NCI-H460 (cell line): ENCODE results near the gene LGMN. TPM values are rescaled to one million over a fixed set of nuclear protein-coding genes. Genes with fewer than 3 reads are reported as not detected.

Experiments used
- DNase-seq: peaks from one replicate; pipeline ENCODE4 v3.0.0-alpha.2; 2016; ENCODE audit warnings: low read depth; ENCODE audit errors: extremely low read depth
- total RNA-seq: library from RNA; depleted of rRNA; stranded (reverse); fragments of >200 nt; shearing (Covaris generic); gene quantifications from 2 replicates; pipeline ENCODE4 v1.2.3, GENCODE V29; 2014

LGMN gene
- total RNA-seq, 1 experiment from 2014 or later = 54.1 TPM

GRCh38 chr14:92702441-92702918 is 45.9 kb downstream of the LGMN start:
- DNase-seq = no peak

- DNase-seq = no peak
Observed at GRCh38 chr14:92701826-92702225, 46.6 kb downstream of the LGMN start.

DNA sequence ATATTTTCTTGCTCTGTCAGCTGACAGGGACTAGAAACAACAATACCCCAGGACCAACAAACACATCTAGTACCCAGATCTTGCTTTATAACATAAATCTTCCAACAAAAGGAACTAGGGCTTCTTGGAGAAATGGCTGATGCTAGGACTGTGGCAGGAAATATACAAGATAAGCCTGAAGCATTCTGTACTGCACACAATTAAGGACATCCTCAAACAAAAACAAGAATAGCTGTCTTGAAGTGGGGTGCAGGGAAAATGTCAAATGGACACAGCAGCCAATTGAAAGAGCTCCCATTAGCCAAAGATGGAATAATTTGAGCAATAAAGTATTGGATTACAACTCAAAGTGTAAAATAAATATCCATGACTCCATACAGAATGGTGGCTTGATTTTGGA is 50.0 kb downstream of the LGMN start:
- no peak for DNase-seq

DNA sequence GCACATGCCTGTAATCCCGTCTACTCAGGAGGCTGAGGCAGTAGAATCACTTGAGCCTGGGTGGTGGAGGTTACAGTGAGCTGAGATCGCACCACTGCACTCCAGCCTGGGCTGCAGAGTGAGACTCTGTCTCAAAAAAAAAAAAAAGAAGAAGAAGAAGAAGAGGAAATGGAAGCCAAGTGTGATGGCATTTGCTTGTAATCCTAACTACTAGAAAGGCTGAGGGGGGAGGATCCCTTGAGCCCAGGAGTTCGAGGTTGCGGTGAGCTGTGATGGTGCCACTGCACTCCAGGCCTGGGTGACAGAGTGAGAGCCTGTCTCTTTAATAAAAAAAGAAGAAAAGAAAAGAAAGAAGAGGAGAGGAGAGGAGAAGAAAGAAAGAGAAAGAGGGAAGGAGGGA is 52.1 kb downstream of the LGMN start:
- no peak for DNase-seq

DNA sequence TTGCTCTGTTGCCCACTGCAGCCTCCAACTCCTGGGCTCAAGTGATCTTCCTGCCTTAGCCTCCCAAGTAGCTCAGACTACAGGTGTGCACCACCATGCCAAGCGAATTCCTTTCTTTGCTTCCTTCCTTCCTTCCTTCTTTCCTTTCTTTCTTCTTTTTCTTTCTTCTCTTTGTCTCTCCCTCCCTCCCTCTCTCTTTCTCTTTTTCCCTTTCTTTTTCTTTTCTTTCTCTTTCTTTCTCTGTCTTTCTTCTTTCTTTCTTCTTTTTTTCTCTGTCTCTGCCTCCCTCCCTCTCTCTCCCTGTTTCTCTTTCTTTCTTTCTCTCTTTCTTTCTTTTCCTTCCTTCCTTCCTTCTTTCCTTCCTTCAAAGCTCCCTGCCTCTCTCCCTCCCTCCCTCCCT is 52.9 kb downstream of the LGMN start:
- no peak for DNase-seq

DNA sequence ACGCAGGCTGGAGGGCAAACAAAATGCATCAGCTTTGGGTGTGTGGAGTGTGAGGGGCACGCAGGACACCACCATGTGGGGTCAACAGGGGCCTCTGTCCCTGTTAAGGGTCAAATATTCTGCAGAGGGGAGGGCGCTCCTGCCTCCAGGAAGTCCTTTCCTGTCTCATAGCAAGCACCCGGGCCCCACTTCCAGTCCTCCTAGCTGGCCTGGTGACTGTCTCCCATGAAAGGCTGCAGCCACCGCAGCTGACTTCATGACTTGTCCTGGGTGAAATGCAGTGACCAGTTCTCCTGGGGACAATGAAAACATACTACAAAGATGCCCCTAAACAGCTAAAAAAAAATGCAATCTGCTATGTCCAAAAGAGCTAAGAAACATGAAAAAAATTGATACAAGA is 53.6 kb downstream of the LGMN start:
- DNase-seq = no peak

- DNase-seq = peak; percentile 45
Observed at GRCh38 chr14:92693998-92694795, 54.2 kb downstream of the LGMN start.

GRCh38 chr14:92692822-92693226 is 55.6 kb downstream of the LGMN start:
- DNase-seq = no peak

DNA sequence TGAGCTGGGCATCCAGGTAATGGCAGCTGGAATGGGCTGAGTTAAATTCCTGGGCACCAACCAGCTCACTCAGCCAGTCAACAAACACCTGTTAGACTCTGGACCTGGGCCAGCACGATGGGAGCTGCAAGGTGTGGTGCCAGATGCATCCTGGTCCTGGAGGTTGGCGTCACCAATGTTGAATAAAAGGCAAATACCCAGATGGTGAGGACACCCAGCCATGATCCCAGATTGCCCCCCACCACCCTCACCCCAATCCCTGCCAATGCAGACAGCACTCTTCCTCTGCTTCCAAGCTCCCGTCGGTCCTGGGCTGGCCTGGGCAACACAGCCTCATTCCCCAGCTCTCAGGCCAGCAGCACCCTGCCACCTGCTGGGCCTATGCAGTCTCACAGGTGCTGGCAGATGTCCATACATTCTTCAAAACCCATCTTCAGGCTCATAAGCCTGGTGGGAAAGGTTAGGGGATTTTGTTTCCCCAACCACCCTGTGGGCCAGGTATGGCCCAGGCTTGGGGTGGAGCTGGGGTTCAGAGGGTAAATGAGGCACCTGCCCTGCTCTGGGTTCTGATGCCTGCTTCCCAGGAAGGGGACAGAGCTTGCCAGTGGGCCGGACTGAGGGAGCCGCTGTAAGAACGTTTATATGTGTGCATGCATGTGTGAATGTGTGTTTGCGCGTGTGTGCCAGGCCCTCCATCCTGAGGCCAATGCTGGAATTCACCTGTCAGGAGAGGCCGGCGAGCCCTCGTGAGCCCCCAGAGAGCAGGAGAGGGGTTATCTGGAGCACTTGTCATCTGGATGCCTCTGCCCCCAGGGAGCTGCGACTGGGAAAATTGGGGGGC is 58.0 kb downstream of the LGMN start:
- DNase-seq = peak; percentile 56

DNA sequence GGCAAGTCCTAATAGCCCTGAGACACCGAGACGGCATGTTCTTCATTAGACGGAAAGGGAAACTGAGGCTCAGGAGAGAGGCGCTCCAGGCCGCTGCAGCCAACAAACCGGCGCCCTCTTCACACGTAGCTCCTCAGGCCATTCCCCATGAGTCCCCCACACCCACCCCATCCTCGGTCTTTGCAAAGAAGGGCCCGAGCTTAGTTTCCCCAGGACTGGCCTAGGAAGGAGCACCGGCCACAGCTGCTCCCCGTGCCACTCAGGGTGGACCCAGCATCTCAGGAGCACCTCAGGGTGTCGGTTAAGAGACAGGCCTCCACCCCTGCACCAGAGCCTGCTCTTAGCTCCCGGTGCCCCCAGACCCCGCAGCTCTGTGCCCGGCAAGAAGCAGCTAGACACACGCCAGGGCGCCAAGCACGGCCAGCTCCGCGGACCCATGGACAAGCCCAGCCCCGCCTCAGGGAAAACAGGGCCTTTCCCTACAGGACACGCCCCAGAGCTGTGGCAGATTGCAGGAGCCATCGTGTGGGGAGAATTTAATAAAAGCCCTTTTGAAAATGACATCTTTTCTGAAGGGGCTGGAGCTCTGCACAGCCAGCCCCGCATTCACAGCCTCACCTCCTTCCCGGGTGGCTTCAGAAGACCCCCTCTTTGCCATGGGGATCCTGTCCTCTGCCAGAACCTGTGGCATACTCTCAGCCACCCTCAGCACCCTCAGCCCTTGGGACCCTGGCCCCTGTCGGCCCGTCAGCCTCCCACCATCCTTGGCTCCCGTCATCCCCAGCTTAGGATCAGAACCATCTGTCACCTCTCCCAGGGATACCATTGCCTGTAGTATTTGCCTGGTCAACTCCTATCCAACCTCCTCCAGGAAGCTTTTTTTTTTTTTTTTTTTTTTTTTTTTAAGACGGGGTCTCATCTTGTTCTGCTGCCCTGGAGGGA is 59.7 kb downstream of the LGMN start:
- DNase-seq = no peak

GRCh38 chr14:92687681-92688433 is 60.6 kb downstream of the LGMN start:
- DNase-seq = no peak

DNA sequence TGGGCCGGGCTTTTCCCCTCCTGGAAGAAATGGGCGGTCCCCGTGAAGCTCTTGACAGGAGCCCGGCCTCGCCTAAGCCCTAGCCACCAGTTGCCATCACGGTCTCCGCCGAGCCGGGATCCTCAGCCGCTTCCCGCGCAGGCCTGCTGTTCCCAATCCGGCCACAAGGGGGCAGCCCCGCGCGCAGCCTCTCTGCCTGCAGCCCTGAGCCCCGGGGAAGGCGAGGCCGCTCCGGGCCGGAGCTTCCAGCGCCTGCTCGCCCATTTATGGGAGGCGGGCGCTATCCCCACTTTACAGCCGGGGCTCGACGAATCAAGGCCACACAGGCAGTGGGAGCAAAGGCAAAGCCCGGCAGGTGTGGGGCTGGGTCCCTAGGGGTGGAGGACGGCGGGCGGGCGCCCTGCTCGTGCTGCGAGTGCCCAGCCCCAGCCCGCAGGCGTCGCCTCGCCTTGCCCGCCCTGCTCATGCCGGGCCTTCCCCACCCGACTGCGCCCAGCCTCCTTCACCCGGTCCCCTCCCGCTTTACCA is 61.5 kb downstream of the LGMN start:
- DNase-seq = peak; percentile 59

DNA sequence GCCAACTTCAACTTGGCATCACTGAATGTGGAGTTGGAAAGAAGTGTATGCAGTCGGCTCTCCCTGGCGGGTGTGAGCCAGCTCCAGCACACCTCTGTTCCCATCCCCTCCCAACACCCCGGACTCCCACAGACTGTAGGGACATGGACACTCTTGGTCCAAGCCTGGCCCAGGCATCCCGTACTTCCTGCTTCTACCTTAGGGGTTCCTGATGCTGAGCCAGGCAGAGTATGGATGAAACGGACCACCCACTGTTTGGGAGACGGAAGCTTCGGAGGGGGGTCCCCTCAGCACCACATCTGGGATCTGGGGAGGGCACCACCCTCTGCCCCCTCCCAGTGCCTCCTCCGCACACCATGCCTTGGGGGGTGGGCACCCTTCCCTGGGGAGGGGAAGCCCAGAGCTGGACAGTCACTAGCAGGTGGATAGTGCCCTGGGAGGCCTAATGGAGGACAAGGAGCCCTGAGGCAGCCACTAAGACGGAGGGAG is 62.0 kb downstream of the LGMN start:
- no peak for DNase-seq

DNA sequence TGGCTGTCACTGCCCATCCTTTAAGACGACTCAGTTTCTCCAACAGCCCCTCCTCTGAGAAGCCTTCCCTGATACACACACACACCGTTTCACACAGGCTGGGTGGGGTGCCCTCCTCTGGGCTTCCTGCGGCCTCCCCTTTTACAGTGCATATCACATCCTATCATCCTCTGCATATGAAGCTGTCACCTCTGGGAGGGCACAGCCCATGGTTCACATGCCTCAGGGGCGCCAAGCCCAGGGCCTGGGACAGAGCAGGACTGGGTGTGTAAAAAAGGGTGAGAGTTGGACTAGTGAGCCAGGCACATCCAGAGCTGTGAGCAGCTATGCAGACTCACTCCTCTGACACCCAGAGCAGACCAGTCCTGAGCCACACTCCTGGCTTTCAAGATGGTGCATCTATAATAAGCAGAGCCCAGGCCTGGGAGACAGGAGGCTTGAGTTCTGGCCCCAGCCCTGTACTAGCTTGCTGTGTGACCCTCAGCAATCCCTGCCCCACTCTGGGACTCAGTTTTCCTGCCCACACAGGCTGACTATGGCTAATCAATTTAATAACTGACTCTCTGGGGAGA is 62.6 kb downstream of the LGMN start:
- no peak for DNase-seq

DNA sequence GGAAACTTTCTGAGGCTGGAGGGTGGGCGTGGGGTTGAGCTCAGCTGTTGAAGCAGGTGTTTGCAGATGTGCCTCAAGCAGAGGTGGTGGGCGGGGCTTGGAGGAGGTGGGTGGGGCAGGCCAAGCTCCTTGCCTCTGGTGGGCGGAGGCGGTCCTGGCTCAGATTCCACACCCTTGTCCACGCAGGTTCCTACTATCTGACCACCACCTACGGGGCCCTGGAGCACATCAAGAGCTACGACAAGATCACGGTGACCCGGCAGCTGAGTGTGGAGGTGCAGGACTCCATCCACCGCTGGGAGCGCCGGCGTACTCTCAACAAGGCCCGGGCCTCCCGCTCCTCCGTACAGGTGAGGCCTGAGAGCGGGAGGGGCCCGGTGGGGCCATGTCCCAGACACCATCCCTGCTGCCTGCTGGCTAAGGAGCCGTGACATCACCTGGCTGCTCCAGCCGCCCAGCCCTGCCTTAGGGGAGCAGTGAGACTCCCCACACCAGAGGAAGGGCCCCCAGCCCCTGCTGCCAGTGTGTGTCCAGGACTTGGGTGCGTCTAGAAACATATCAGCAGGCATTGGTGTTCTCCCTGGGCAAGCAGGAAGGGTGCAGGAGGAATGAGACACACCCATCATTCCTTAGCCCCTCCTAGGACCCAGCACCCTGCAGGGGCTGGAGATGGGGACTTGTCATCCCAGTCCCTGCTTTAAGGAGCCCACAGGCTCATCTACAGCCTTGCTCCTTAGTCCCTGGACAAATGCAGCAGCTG is 63.4 kb downstream of the LGMN start:
- DNase-seq = no peak

- no peak for DNase-seq
Observed at GRCh38 chr14:92683041-92683440, 65.4 kb downstream of the LGMN start.

GRCh38 chr14:92680781-92681650 is 67.4 kb downstream of the LGMN start:
- peak; percentile 62 for DNase-seq
